ENCODE measurements around the gene SYNM. TPM values are rescaled to one million over a fixed set of nuclear protein-coding genes. Genes with fewer than 3 reads are reported as not detected.

The SYNM gene
- total and polyA plus RNA-seq, 2 experiments from 2014 or later: 0.74 to 3.5 TPM

DNA sequence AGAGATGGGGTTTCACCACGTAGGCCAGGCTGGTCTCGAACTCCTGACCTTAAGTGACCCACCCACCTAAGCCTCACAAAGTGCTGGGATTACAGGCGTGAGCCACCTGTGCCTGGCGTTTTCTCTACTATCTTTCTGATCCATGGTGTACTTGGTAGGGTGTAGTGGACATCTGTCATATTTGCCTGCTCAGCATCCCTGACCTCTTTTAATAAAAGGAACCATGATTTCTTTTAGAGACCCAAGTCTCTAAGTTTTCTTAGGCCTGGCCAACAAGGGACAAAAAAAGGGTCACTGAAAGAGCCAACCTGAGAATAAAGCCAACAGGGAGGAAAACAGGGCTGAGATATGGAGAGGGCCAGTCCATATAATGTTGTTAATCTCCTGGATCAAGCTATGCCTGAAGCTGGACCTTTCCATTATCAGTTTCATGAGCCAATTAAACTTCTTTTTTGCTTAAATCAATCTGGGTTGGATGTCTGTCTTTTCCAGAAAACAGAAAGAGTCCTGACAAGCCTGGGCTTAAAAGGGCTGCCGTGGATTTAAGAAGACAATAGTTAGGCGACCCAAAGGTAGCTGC, 49.2 kb upstream of the SYNM start:
- Mint-ChIP-seq H3K4me3 (no peak overlapping the region), H3K27me3 (ENCODE audit: insufficient read depth, low read depth, poor library complexity) (peaks cover 8% of the 10 kb centered on the region), H3K27ac (no peak overlapping the region), H3K9me3 (no peaks in the 10 kb centered on the region), H3K4me1 (peaks cover 7% of the 10 kb centered on the region; the same call in 1 of the 3 replicates), H3K36me3 (ENCODE audit: low read depth) (no peaks in the 10 kb centered on the region)
- Histone ChIP-seq H3K36me3 (ENCODE audit: insufficient read depth) (no peaks in the 10 kb centered on the region), H3K27ac (ENCODE audit: low read depth) (no peak overlapping the region), H2AFZ (no peak overlapping the region), H3F3A (replicated peaks; ENCODE audit: low read depth) (peaks cover 5% of the 10 kb centered on the region; the same call in 1 of the 2 replicates), H3K4me2 (no peak overlapping the region), H4K20me1 (replicated peaks; ENCODE audit: insufficient read depth) (no peaks in the 10 kb centered on the region), H3K4me3 (no peak overlapping the region), H3K9me2 (ENCODE audit: insufficient read depth) (0 out of 2 replicates have a peak, but pooled peaks cover 3% of the 10 kb centered on the region), H3K4me1 (ENCODE audit: insufficient read depth) (peaks cover 4% of the 10 kb centered on the region; the same call in 1 of the 2 replicates), H3K27me3 (ENCODE audit: insufficient read depth) (0 out of 2 replicates have a peak, but pooled peaks cover 14% of the 10 kb centered on the region), H3K79me2 (replicated peaks; ENCODE audit: insufficient read depth) (no peaks in the 10 kb centered on the region)
- TF ChIP-seq ZNF114 (CRISPR knock-in tag; IDR thresholded peaks at IDR 0.05): no peak
- DNase-seq (ENCODE audit: low spot score) (no peak), ATAC-seq (no peak)

DNA sequence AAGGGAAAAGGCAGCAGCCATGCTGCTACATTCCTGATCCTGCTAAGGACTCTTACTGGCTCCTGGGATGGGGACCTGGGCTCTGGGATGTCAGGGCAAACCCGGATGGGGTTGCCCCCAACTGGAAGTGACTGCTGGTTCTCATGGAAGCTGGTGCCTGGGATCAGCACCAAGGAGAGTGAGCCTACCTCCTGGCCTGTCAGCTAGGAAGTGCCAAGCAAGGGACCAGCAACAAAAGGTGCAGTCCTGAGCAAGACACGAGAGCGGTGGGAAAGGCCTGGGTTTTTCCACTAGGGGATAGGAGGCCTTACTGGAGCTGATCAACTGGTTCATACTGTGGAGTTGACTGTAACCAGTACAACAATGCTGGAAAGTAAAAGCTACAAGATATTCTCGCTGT, 47.9 kb upstream of the SYNM start:
- H3K9me3 Mint-ChIP-seq: no peaks in the 10 kb centered on the region
- no peaks in the 10 kb centered on the region for H3K36me3 Mint-ChIP-seq (ENCODE audit: low read depth)
- DNase-seq (ENCODE audit: low spot score): peak; percentile 43
- TF ChIP-seq, protein P1, sequence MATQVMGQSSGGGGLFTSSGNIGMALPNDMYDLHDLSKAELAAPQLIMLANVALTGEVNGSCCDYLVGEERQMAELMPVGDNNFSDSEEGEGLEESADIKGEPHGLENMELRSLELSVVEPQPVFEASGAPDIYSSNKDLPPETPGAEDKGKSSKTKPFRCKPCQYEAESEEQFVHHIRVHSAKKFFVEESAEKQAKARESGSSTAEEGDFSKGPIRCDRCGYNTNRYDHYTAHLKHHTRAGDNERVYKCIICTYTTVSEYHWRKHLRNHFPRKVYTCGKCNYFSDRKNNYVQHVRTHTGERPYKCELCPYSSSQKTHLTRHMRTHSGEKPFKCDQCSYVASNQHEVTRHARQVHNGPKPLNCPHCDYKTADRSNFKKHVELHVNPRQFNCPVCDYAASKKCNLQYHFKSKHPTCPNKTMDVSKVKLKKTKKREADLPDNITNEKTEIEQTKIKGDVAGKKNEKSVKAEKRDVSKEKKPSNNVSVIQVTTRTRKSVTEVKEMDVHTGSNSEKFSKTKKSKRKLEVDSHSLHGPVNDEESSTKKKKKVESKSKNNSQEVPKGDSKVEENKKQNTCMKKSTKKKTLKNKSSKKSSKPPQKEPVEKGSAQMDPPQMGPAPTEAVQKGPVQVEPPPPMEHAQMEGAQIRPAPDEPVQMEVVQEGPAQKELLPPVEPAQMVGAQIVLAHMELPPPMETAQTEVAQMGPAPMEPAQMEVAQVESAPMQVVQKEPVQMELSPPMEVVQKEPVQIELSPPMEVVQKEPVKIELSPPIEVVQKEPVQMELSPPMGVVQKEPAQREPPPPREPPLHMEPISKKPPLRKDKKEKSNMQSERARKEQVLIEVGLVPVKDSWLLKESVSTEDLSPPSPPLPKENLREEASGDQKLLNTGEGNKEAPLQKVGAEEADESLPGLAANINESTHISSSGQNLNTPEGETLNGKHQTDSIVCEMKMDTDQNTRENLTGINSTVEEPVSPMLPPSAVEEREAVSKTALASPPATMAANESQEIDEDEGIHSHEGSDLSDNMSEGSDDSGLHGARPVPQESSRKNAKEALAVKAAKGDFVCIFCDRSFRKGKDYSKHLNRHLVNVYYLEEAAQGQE (IDR thresholded peaks at IDR 0.05; ENCODE audit: unreplicated experiment): peak; percentile 58
- TF ChIP-seq EZH2phosphoT487 (IDR thresholded peaks at IDR 0.05; ENCODE audit: unreplicated experiment): no peak
- no peak for TF ChIP-seq ZNF331 (CRISPR knock-in tag; IDR thresholded peaks at IDR 0.05; ENCODE audit: low read depth)
- Histone ChIP-seq H3F3A (replicated peaks; ENCODE audit: low read depth) (peaks cover 5% of the 10 kb centered on the region; the same call in 1 of the 2 replicates), H3K9me2 (ENCODE audit: insufficient read depth) (0 out of 2 replicates have a peak, but pooled peaks cover 3% of the 10 kb centered on the region), H3K4me1 (ENCODE audit: insufficient read depth) (peaks cover 4% of the 10 kb centered on the region; the same call in 1 of the 2 replicates), H3K27ac (ENCODE audit: low read depth) (no peak overlapping the region), H3K79me2 (replicated peaks; ENCODE audit: insufficient read depth) (no peaks in the 10 kb centered on the region), H3K27me3 (ENCODE audit: insufficient read depth) (0 out of 2 replicates have a peak, but pooled peaks cover 14% of the 10 kb centered on the region), H4K20me1 (replicated peaks; ENCODE audit: insufficient read depth) (no peaks in the 10 kb centered on the region), H3K36me3 (ENCODE audit: insufficient read depth) (no peaks in the 10 kb centered on the region), H3K4me2 (no peak overlapping the region), H3K4me3 (no peak overlapping the region), H2AFZ (no peak overlapping the region)
- peaks cover 7% of the 10 kb centered on the region; the same call in 1 of the 3 replicates for H3K4me1 Mint-ChIP-seq
- ATAC-seq: peak; percentile 12; the same call in 2 of the 3 replicates
- H3K4me3 Mint-ChIP-seq: no peak overlapping the region
- H3K27me3 Mint-ChIP-seq (ENCODE audit: insufficient read depth, low read depth, poor library complexity): peaks cover 6% of the 10 kb centered on the region
- H3K27ac Mint-ChIP-seq: no peak overlapping the region
